Smooth muscle cell of the brain vasculature (primary cell): ENCODE measurements around the gene KAZN.

Experiments
- DNase-seq: peaks from one replicate; pipeline ENCODE4 v3.0.0-alpha.2; 2012; ENCODE audit warnings: low read depth, low spot score

KAZN gene

GRCh38 chr1:15083578-15083977 is 485.1 kb downstream of the KAZN start:
- DNase-seq, result no peak

GRCh38 chr1:15088281-15088971 is 489.9 kb downstream of the KAZN start:
- DNase-seq, result no peak

- DNase-seq, result no peak
These were observed 490.9 kb downstream of the KAZN start for GRCh38 chr1:15089258-15089992.

GRCh38 chr1:15090373-15090772 is 491.9 kb downstream of the KAZN start:
- DNase-seq, result no peak

- DNase-seq, result no peak
These were observed 495.6 kb downstream of the KAZN start for GRCh38 chr1:15094056-15094455.

GRCh38 chr1:15094719-15095495 is 496.4 kb downstream of the KAZN start:
- DNase-seq, result no peak

- no peak for DNase-seq
These were observed 497.0 kb downstream of the KAZN start for GRCh38 chr1:15095496-15095875.

GRCh38 chr1:15096293-15096692 is 497.8 kb downstream of the KAZN start:
- no peak for DNase-seq

GRCh38 chr1:15098176-15099125 is 500.0 kb downstream of the KAZN start:
- DNase-seq, result no peak

GRCh38 chr1:15099441-15100120 is 501.1 kb downstream of the KAZN start:
- no peak for DNase-seq

- DNase-seq, result peak; percentile 10
These were observed 501.8 kb downstream of the KAZN start for GRCh38 chr1:15100121-15100879.

GRCh38 chr1:15100880-15101760 is 502.6 kb downstream of the KAZN start:
- DNase-seq, result no peak

GRCh38 chr1:15101801-15102200 is 503.3 kb downstream of the KAZN start:
- DNase-seq, result no peak

GRCh38 chr1:15102646-15103045 is 504.2 kb downstream of the KAZN start:
- no peak for DNase-seq

- no peak for DNase-seq
These were observed 504.7 kb downstream of the KAZN start for GRCh38 chr1:15103211-15103610.

GRCh38 chr1:15103906-15104305 is 505.4 kb downstream of the KAZN start:
- no peak for DNase-seq

GRCh38 chr1:15104768-15105167 is 506.3 kb downstream of the KAZN start:
- no peak for DNase-seq

GRCh38 chr1:15106608-15107007 is 508.1 kb downstream of the KAZN start:
- DNase-seq, result no peak

- no peak for DNase-seq
These were observed 508.7 kb downstream of the KAZN start for GRCh38 chr1:15107058-15107687.
